GM13976 (cell line): ENCODE results near the gene SRGAP1.

Experiments used
- DNase-seq: peaks from one replicate; pipeline ENCODE4 v3.0.0; 2012; ENCODE audit warnings: low spot score
- in situ Hi-C: fragments of 300-500 bp; cut with MboI; formaldehyde crosslinking; loops from one replicate; pipeline ENCODE4 v1.12.0; 2022; ENCODE audit warnings: low sequenced_read_pairs, mixed read lengths, inconsistent platforms; ENCODE audit not compliant: unreplicated experiment
- TF ChIP-seq, protein P1 (sequence below): IDR thresholded peaks from 2 replicates; pipeline ENCODE4 v1.5.1; 2012; ENCODE audit warnings: borderline replicate concordance, mild to moderate bottlenecking; ENCODE audit not compliant: insufficient read depth; ENCODE audit errors: extremely low read depth, missing control alignments, control extremely low read depth

SRGAP1 gene

DNA sequence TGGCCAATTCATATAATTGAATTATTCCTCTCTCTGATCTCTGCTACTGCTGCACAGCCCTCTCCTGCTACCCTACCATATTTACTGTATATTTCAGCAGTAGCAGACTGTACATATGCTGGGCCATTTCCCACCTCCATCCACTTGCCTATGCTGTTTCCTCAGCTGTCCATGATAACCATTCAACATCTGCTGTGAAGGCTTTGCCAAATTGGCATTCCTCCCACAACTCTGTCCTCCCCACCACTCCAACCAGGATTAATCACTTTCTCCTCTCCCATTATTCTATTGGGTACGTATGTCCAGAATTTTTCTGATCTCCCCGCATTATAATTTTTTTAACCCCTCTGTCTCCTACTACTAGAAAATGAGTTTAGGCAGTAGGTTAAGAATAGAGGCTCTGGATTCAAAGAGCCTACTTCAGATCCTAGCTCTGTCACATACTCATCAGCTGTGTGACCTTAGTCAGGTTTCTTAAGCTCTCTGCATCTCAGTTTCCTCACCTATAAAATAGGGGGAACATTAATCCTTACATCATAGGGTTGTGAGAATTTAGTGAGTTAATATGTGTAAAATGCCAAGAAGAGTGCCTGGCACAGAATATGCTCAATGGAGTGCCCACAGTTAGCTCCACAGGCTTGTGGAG is 254.3 kb downstream of the SRGAP1 start:
- TF ChIP-seq, protein P1, sequence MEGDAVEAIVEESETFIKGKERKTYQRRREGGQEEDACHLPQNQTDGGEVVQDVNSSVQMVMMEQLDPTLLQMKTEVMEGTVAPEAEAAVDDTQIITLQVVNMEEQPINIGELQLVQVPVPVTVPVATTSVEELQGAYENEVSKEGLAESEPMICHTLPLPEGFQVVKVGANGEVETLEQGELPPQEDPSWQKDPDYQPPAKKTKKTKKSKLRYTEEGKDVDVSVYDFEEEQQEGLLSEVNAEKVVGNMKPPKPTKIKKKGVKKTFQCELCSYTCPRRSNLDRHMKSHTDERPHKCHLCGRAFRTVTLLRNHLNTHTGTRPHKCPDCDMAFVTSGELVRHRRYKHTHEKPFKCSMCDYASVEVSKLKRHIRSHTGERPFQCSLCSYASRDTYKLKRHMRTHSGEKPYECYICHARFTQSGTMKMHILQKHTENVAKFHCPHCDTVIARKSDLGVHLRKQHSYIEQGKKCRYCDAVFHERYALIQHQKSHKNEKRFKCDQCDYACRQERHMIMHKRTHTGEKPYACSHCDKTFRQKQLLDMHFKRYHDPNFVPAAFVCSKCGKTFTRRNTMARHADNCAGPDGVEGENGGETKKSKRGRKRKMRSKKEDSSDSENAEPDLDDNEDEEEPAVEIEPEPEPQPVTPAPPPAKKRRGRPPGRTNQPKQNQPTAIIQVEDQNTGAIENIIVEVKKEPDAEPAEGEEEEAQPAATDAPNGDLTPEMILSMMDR = no peak
- in situ Hi-C loops = no loop called here
- no peak for DNase-seq

DNA sequence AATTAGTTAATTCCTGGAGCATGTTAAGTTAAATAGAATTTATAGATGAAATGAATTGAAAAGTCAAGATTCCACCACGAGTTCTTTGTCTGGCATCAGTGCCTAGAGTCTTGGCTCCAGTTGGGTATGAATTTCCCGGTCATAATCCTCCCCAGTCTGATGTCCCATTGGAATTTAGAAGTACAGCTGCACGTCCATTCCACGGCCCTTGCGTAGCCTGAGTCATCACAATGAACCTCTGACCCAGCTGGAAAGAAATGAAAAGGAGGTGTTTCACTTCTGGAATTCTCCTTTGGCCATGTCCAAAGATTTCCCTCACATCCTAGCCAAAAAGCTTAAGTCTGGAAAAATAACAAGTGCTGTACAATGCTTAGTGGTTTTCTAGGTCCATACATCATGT is 254.9 kb downstream of the SRGAP1 start:
- no peak for DNase-seq
- TF ChIP-seq, protein P1 = no peak
- in situ Hi-C loops = no loop called here

DNA sequence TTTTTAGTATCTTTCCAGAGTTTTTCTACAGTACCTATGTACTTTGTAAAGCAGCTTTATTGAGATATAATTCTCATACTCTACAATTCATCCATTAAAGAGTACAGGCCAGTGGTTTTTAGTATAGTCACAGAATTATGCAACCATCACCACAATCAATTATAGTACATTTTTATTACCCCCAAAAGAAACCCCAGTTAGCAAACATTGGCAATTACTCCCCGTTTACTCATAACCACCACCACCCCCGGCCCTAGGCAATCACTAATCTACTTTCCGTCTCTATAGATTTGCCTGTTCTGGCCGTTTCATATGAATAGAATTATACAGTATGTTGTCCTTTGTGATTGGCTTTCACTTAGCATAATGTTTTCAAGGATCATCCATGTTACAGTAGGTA is 257.8 kb downstream of the SRGAP1 start:
- DNase-seq = no peak
- in situ Hi-C loops = no loop called here

DNA sequence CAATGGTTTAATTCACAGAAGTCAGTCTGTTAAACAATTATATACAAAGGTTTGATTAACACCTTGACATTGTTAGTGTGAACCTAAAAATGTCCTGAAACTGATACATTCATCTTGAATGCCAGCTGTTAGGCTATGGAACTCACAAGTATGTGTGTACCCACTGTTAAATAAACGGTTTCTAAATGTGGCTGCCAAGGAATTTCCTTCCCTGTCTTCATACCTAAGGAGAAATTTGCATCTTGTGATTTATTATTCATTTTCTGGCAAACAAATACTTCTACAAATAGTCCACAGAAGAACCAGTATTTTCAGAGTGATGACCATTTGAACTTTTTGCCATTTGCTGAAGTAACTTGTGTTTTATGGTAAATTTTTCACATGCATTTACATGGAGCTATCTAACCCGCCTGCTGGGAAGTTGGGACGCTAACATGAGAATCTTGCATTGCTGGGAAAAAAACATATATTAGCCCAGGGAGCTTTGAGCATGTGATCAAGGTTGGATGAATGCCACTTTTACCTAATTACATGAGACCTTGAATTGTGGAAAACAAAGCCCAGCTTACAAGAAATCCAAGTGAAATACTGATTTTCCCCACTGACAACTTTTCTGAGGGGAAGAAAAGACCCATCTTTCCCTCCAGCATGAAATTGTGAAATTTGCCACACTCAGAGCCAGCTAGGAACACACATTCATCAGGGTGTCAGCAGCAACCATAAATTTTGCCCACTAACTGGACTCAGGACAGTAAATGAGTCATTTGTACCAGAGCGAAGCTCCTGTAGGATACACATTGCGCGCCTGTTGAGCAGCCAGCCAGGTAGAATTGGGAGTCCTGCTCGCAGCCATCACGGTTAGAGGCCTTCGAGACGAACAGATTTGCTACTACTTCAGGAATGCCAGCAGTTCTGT is 259.6 kb downstream of the SRGAP1 start:
- no peak for DNase-seq
- TF ChIP-seq, protein P1 = no peak
- in situ Hi-C loops = no loop called here

More for the DNA sequence above, 257.8 kb downstream of the SRGAP1 start:
- TF ChIP-seq, protein P1 = no peak

DNA sequence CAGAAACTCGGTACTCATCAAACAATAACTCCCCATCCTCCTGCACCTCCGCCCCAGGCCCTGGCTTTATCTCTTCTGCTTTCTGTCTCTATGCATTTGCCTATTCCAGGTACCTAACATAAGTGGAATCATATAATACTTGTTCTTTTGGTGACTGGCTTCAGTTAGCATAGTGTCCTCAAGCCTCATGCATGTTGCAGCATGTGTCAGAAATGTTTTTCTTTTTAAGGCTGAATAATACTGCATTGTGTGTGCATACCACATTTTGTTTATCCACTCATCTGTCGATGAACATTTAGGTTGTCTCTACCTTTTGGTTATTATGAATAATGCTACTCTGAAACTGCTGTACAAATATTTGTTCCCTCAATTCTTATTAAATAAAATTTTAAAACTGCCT is 260.5 kb downstream of the SRGAP1 start:
- no peak for DNase-seq
- in situ Hi-C loops = no loop called here
- TF ChIP-seq, protein P1 = no peak

DNA sequence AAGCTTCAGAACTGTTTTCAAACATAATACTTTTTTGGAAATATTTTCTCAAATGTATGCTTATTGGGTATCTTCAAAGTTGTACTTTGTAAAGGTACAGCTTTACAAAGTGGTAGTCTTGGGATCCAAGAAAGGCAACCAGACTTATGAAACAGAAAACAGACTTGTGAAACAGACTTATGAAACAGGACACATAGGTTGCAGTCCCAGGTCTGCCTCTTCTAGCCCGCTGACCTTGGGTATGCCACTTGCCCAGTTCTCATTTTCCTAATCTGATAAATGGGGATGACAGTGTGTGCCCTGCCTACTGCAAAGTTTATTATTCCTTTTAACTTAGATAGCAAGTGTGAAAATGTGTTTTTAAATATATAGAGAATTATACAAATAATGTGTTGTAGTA is 263.3 kb downstream of the SRGAP1 start:
- in situ Hi-C loops = no loop called here
- TF ChIP-seq, protein P1 = no peak

More for the DNA sequence above, 263.3 kb downstream of the SRGAP1 start:
- no peak for DNase-seq
